ENCODE data around the gene QKI. TPM values are rescaled to one million over a fixed set of nuclear protein-coding genes. Genes with fewer than 3 reads are reported as not detected.

QKI gene
- total and polyA plus RNA-seq, 2 donors (not counting 1 experiment from before 2014, with no cell fraction given), result 129 to 224 TPM

- Histone ChIP-seq H3K27me3 (ENCODE audit: control insufficient read depth, insufficient read depth, low read length) (no peaks in the 10 kb centered on the region), H3K79me2 (ENCODE audit: control insufficient read depth, insufficient read depth, low read length) (no peaks in the 10 kb centered on the region), H3K9me3 (ENCODE audit: control insufficient read depth, insufficient read depth, low read depth, low read length) (no peaks in the 10 kb centered on the region), H3K27ac (ENCODE audit: insufficient read depth, low read length) (no peak overlapping the region), H3K9ac (ENCODE audit: insufficient read depth, low read length) (no peak overlapping the region), H4K20me1 (ENCODE audit: control insufficient read depth, extremely low read depth, insufficient read depth, low read length) (no peaks in the 10 kb centered on the region), H3K4me3 (replicated peaks in 1 of 4; ENCODE audit: control extremely low read depth in 1 of 4, insufficient read depth in 1 of 4, low read depth in 3 of 4, low read length in 4 of 4) (no peak overlapping the region), H3K4me1 (ENCODE audit: control insufficient read depth, extremely low read depth, insufficient read depth, low read length) (peaks cover 2% of the 10 kb centered on the region), H3K36me3 (ENCODE audit: control insufficient read depth, insufficient read depth, low read length) (no peaks in the 10 kb centered on the region), H3K4me2 (ENCODE audit: extremely low read depth, insufficient read depth, low read length) (no peak overlapping the region), H2AFZ (ENCODE audit: low read length) (no peak overlapping the region)
- no peak for DNase-seq (ENCODE audit: low read depth in 2 of 2)
- TF ChIP-seq, protein P1, sequence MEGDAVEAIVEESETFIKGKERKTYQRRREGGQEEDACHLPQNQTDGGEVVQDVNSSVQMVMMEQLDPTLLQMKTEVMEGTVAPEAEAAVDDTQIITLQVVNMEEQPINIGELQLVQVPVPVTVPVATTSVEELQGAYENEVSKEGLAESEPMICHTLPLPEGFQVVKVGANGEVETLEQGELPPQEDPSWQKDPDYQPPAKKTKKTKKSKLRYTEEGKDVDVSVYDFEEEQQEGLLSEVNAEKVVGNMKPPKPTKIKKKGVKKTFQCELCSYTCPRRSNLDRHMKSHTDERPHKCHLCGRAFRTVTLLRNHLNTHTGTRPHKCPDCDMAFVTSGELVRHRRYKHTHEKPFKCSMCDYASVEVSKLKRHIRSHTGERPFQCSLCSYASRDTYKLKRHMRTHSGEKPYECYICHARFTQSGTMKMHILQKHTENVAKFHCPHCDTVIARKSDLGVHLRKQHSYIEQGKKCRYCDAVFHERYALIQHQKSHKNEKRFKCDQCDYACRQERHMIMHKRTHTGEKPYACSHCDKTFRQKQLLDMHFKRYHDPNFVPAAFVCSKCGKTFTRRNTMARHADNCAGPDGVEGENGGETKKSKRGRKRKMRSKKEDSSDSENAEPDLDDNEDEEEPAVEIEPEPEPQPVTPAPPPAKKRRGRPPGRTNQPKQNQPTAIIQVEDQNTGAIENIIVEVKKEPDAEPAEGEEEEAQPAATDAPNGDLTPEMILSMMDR (conservative IDR thresholded peaks at IDR 0.05 in 1 of 2, IDR thresholded peaks at IDR 0.05 in 1 of 2; ENCODE audit: low read depth in 1 of 2, low read length in 2 of 2), result no peak
- TF ChIP-seq EZH2 (IDR thresholded peaks at IDR 0.05; ENCODE audit: low read length, missing control alignments), result no peak
Measured at GRCh38 chr6:163402616-163403015, 11.9 kb upstream of the QKI start.

DNA sequence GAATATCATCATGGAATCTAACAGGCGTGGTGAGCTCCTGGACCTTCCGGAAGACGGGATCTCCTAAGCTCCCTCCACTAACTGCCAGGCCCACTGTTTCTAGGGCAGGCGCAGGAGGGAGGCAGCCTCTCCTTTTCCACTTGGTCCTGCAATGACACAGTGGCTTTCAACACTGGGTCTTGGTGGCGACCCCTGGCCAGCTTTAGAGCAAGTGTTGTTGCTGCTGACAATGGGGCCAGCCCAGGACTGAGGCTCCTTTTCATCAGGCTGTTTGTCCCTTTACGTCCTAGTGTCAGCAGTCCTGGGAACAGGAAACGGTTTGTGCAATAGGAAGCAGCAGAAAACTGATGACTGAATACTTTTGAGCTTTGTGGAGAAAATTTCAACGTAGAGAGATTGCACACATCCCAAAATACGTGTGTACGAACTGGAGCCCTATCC lies 9.7 kb upstream of the QKI start:
- Histone ChIP-seq H3K36me3 (ENCODE audit: control insufficient read depth, insufficient read depth, low read length) (no peaks in the 10 kb centered on the region), H3K27me3 (ENCODE audit: control insufficient read depth, insufficient read depth, low read length) (no peaks in the 10 kb centered on the region), H3K79me2 (ENCODE audit: control insufficient read depth, insufficient read depth, low read length) (no peaks in the 10 kb centered on the region), H3K9me3 (ENCODE audit: control insufficient read depth, insufficient read depth, low read depth, low read length) (no peaks in the 10 kb centered on the region), H4K20me1 (ENCODE audit: control insufficient read depth, extremely low read depth, insufficient read depth, low read length) (no peaks in the 10 kb centered on the region), H3K4me3 (replicated peaks in 1 of 4; ENCODE audit: control extremely low read depth in 1 of 4, insufficient read depth in 1 of 4, low read depth in 3 of 4, low read length in 4 of 4) (no peak overlapping the region), H2AFZ (ENCODE audit: low read length) (no peak overlapping the region), H3K4me2 (ENCODE audit: extremely low read depth, insufficient read depth, low read length) (no peak overlapping the region), H3K27ac (ENCODE audit: insufficient read depth, low read length) (no peak overlapping the region), H3K4me1 (ENCODE audit: control insufficient read depth, extremely low read depth, insufficient read depth, low read length) (peaks cover 2% of the 10 kb centered on the region), H3K9ac (ENCODE audit: insufficient read depth, low read length) (no peak overlapping the region)
- TF ChIP-seq, protein P1 (conservative IDR thresholded peaks at IDR 0.05 in 1 of 2, IDR thresholded peaks at IDR 0.05 in 1 of 2; ENCODE audit: low read depth in 1 of 2, low read length in 2 of 2), result no peak
- no peak for TF ChIP-seq EZH2 (IDR thresholded peaks at IDR 0.05; ENCODE audit: low read length, missing control alignments)
- peak in 1 of 2 donors; percentile 51 for DNase-seq (ENCODE audit: low read depth in 2 of 2)

DNA sequence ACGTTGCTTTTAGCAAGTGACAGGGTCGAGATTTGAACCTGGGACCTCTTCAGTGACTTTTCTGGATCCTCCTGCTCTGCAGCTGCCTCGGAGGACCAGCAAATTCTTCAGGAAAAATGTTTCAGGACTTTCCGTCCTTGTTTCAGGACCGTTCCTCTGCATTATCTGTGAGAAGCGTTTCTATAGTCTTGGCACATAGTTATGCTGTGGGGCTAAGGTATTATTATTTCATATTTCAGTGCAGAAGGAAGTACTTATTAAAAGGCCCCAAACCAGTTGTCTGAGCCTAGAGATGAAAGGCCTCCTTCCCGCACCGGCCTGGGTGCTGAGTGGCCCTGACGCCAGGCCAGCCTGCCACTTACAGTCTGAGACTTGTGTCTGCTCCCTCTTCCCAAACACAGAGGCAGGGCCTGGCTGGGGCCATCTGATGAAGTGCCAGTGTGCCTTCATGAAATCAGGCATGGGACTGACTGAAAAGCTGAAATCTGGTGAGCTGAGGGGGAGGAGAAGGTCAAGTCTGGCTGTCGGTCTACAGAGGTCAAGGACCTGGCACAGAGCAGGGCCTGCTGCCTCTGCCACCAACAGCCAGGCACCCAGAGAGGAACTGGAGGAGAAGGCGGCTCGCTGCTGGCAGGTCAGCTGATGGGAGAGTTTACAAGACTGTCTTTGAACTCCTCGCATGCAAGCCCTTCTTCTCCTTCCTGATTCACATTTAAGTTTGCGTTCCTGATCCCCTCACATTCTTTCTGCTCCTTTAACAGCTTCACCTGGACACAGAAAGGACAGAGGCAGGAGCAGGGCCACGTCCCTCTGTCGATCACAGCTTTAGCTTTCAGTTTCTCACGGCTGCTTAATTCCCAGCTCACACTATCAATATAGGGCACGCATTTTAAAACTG lies 8.9 kb upstream of the QKI start:
- H4K20me1 ChIP-seq (ENCODE audit: control insufficient read depth, extremely low read depth, insufficient read depth, low read length), result no peaks in the 10 kb centered on the region
- peak overlapping the region; percentile 11 for H3K27ac ChIP-seq (ENCODE audit: insufficient read depth, low read length)
- H3K4me3 ChIP-seq (replicated peaks in 1 of 4; ENCODE audit: control extremely low read depth in 1 of 4, insufficient read depth in 1 of 4, low read depth in 3 of 4, low read length in 4 of 4), result peak overlapping the region; percentile 2 to 46 (median 28)
- H2AFZ ChIP-seq (ENCODE audit: low read length), result peak overlapping the region; percentile 81
- peak overlapping the region; percentile 82 for H3K4me2 ChIP-seq (ENCODE audit: extremely low read depth, insufficient read depth, low read length)
- H3K36me3 ChIP-seq (ENCODE audit: control insufficient read depth, insufficient read depth, low read length), result no peaks in the 10 kb centered on the region
- H3K9ac ChIP-seq (ENCODE audit: insufficient read depth, low read length), result no peak overlapping the region
- no peaks in the 10 kb centered on the region for H3K27me3 ChIP-seq (ENCODE audit: control insufficient read depth, insufficient read depth, low read length)
- no peak for TF ChIP-seq EZH2 (IDR thresholded peaks at IDR 0.05; ENCODE audit: low read length, missing control alignments)
- TF ChIP-seq, protein P1 (conservative IDR thresholded peaks at IDR 0.05 in 1 of 2, IDR thresholded peaks at IDR 0.05 in 1 of 2; ENCODE audit: low read depth in 1 of 2, low read length in 2 of 2), result no peak
- H3K9me3 ChIP-seq (ENCODE audit: control insufficient read depth, insufficient read depth, low read depth, low read length), result no peaks in the 10 kb centered on the region
- DNase-seq (ENCODE audit: low read depth in 2 of 2), result peak in 1 of 2 donors; percentile 30
- peaks cover 2% of the 10 kb centered on the region for H3K4me1 ChIP-seq (ENCODE audit: control insufficient read depth, extremely low read depth, insufficient read depth, low read length)
- no peaks in the 10 kb centered on the region for H3K79me2 ChIP-seq (ENCODE audit: control insufficient read depth, insufficient read depth, low read length)
